Measurements from ENCODE around the gene DIAPH3. TPM values are rescaled to one million over a fixed set of nuclear protein-coding genes. Genes with fewer than 3 reads are reported as not detected.

Gene DIAPH3
- total and polyA plus RNA-seq, 2 of the 4 experiments (the other 2 are of a cell fraction): 8.9 to 9.3 TPM

DNA sequence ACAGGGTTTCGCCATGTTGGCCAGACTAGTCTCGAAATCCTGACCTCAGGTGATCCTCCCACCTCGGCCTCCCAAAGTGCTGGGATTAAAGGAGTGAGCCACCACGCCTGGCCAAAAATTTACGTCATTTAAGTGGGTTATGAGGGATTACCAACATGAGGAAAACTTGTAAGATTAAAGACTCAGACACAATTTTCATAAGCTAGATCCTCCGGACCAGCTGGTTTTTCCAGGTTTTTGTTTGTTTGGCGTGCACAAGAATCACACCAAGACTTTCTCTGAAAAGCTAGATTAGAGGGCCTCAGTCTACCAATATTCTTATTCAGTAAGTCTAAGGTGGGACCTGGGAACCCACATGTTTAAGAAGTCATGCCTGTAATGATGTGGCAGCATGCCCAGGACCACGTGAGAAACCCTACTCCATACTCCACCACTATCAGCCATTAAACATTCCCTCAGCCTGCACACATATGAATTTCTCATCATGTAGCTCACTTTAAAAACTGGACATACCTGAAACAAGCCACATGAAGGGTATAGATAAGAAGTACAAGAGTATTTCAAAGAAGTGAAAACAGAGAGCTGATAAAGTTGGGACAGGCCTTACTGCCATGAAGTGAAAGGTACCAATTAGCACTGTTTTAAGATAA is 25.7 kb downstream of the DIAPH3 start:
- Histone ChIP-seq H3K36me3 (ENCODE audit: control insufficient read depth, insufficient read depth, low read length) (no peaks in the 10 kb centered on the region), H3K4me2 (ENCODE audit: low read depth, low read length) (no peak overlapping the region), H3K27ac (ENCODE audit: insufficient read depth, low read length) (no peak overlapping the region), H4K91ac (ENCODE audit: insufficient read depth, low read depth, low read length) (no peak overlapping the region), H2BK15ac (ENCODE audit: low read depth, low read length) (no peak overlapping the region), H3K14ac (replicated peaks; ENCODE audit: low read depth, low read length) (peak overlapping the region; percentile 45; the same call in 1 of the 2 replicates), H3K9me3 (ENCODE audit: control insufficient read depth, insufficient read depth, low read length) (no peaks in the 10 kb centered on the region), H3K79me1 (ENCODE audit: low read depth in 1 of 2, low read length in 2 of 2) (peaks cover 30 to 53% of the 10 kb centered on the region in 2 experiments), H2BK5ac (ENCODE audit: low read depth, low read length, poor library complexity, severe bottlenecking) (peak overlapping the region; percentile 38), H2AK5ac (ENCODE audit: low read depth, low read length) (no peak overlapping the region), H2BK120ac (ENCODE audit: low read depth, low read length) (peak overlapping the region; percentile 73), H3K4me3 (ENCODE audit: insufficient read depth, low read depth, low read length) (no peak overlapping the region), H3K9ac (ENCODE audit: low read depth, low read length) (no peak overlapping the region), H3K27me3 (ENCODE audit: control insufficient read depth, insufficient read depth, low read length) (no peaks in the 10 kb centered on the region), H4K20me1 (ENCODE audit: insufficient read depth, low read length) (no peaks in the 10 kb centered on the region; the same call in 1 of the 2 replicates), H3K18ac (ENCODE audit: low read depth, low read length) (peak overlapping the region; percentile 11), H3K4ac (ENCODE audit: low read depth, low read length) (peak overlapping the region; percentile 70; the same call in 1 of the 2 replicates), H4K5ac (ENCODE audit: low read depth, low read length) (peak overlapping the region; percentile 49; the same call in 1 of the 2 replicates), H3K4me1 (ENCODE audit: control insufficient read depth, insufficient read depth, low read length) (peaks cover 8% of the 10 kb centered on the region), H3K56ac (ENCODE audit: extremely low read depth, insufficient read depth, low read length) (no peak overlapping the region), H3K23ac (ENCODE audit: low read depth, low read length) (no peak overlapping the region), H2AFZ (replicated peaks; ENCODE audit: low read length, poor library complexity) (no peak overlapping the region), H2BK20ac (ENCODE audit: low read depth, low read length) (peak overlapping the region; percentile 69), H3K9me1 (ENCODE audit: insufficient read depth, low read length) (peaks cover 12% of the 10 kb centered on the region), H2AK9ac (replicated peaks; ENCODE audit: low read depth, low read length, poor library complexity) (no peak overlapping the region), H4K8ac (ENCODE audit: low read depth in 2 of 2, low read length in 2 of 2) (peak overlapping the region in 1 of 2 experiments; percentile 24; a peak in 2 of 4 replicates)
- DNase-seq (no peak), ATAC-seq (ENCODE audit: low read depth) (no peak)
- no peak for TF ChIP-seq MXI1 (IDR thresholded peaks at IDR 0.05; ENCODE audit: borderline replicate concordance, low read depth, low read length)
- no peak for TF ChIP-seq SMC3 (IDR thresholded peaks at IDR 0.05; ENCODE audit: low read depth, low read length)
- TF ChIP-seq MAFK (IDR thresholded peaks at IDR 0.05; ENCODE audit: low read depth, low read length): no peak
- no peak for TF ChIP-seq CHD1 (IDR thresholded peaks at IDR 0.05; ENCODE audit: low read depth, low read length)
- TF ChIP-seq FOS (IDR thresholded peaks at IDR 0.05; ENCODE audit: low read depth, low read length): no peak
- TF ChIP-seq, protein P1, sequence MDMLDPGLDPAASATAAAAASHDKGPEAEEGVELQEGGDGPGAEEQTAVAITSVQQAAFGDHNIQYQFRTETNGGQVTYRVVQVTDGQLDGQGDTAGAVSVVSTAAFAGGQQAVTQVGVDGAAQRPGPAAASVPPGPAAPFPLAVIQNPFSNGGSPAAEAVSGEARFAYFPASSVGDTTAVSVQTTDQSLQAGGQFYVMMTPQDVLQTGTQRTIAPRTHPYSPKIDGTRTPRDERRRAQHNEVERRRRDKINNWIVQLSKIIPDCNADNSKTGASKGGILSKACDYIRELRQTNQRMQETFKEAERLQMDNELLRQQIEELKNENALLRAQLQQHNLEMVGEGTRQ (IDR thresholded peaks at IDR 0.05; ENCODE audit: low read depth, low read length): no peak
- no peak for TF ChIP-seq CEBPB (IDR thresholded peaks at IDR 0.05; ENCODE audit: low read depth, low read length)
- TF ChIP-seq RCOR1 (IDR thresholded peaks at IDR 0.05; ENCODE audit: insufficient replicate concordance, low read length): no peak
- TF ChIP-seq BHLHE40 (IDR thresholded peaks at IDR 0.05; ENCODE audit: low read depth, low read length): no peak
- TF ChIP-seq NFE2L2 (IDR thresholded peaks at IDR 0.05; ENCODE audit: low read depth, low read length): no peak
- TF ChIP-seq, protein P2, sequence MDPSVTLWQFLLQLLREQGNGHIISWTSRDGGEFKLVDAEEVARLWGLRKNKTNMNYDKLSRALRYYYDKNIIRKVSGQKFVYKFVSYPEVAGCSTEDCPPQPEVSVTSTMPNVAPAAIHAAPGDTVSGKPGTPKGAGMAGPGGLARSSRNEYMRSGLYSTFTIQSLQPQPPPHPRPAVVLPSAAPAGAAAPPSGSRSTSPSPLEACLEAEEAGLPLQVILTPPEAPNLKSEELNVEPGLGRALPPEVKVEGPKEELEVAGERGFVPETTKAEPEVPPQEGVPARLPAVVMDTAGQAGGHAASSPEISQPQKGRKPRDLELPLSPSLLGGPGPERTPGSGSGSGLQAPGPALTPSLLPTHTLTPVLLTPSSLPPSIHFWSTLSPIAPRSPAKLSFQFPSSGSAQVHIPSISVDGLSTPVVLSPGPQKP (IDR thresholded peaks at IDR 0.05; ENCODE audit: borderline replicate concordance, low read depth, low read length): no peak
- no peak for TF ChIP-seq RAD21 (IDR thresholded peaks at IDR 0.05; ENCODE audit: low read length)
- TF ChIP-seq, protein P3, sequence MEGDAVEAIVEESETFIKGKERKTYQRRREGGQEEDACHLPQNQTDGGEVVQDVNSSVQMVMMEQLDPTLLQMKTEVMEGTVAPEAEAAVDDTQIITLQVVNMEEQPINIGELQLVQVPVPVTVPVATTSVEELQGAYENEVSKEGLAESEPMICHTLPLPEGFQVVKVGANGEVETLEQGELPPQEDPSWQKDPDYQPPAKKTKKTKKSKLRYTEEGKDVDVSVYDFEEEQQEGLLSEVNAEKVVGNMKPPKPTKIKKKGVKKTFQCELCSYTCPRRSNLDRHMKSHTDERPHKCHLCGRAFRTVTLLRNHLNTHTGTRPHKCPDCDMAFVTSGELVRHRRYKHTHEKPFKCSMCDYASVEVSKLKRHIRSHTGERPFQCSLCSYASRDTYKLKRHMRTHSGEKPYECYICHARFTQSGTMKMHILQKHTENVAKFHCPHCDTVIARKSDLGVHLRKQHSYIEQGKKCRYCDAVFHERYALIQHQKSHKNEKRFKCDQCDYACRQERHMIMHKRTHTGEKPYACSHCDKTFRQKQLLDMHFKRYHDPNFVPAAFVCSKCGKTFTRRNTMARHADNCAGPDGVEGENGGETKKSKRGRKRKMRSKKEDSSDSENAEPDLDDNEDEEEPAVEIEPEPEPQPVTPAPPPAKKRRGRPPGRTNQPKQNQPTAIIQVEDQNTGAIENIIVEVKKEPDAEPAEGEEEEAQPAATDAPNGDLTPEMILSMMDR (conservative IDR thresholded peaks at IDR 0.05; ENCODE audit: low read depth, low read length): no peak
- TF ChIP-seq MAZ (IDR thresholded peaks at IDR 0.05; ENCODE audit: borderline replicate concordance, low read depth, low read length): no peak
- no peak for TF ChIP-seq RFX5 (IDR thresholded peaks at IDR 0.05; ENCODE audit: low read depth, low read length)
- no peak for TF ChIP-seq POLR2A (IDR thresholded peaks at IDR 0.05; ENCODE audit: low read depth, low read length)
- dilution Hi-C loops (cut with HindIII; ENCODE audit: low sequenced_read_pairs, unreplicated experiment): no loop called here
- no CpG with 5 or more reads among the region's 8 CpGs for WGBS, 2 experiments (ENCODE audit: extremely low coverage in 2 of 2, insufficient read length in 1 of 2)
- no TSS peak for BruUV-seq (replicated peaks)
- CTCF ChIA-PET: interaction anchor here (0.7 to 1.5 kb wide), 3 partner anchors 17 to 232 kb away, joined by 3 read pairs; no protein-coding TSS in a partner anchor
- intact Hi-C loops (cut with micrococcal nuclease): no loop called here
- in situ Hi-C loops (cut with MboI; ENCODE audit: low sequenced_read_pairs): no loop called here
- POLR2A ChIA-PET (ENCODE audit: unreplicated experiment): no interaction called here
